K562 (cell line): ENCODE results near the gene PTHLH. TPM values are rescaled to one million over a fixed set of nuclear protein-coding genes. Genes with fewer than 3 reads are reported as not detected.
A peak's percentile ranks its signal among the peaks of the same experiment; 100 is the strongest.

Experiments used
- ATAC-seq: fragments of 200-7000 bp; cut with Tn5 transposase; 3 replicates; pipeline ENCODE4 v1.9.1; 2020; ENCODE audit warnings: moderate library complexity
- BruUV-seq: library from RNA; stranded (reverse); fragments of 400-500 nt; replicated peaks from 2 replicates; lab custom pipeline; 2021; lab: Mats Ljungman, UMichigan
- CTCF ChIA-PET: fragments of 300-600 bp; formaldehyde crosslinking; extraction: SDS; loops from one replicate; lab custom pipeline; 2021; ENCODE audit warnings: low intra/inter-chr PET ratio; lab: Yijun Ruan, JAX
- POLR2A ChIA-PET: fragments of 300-600, 350-650 bp; sonication (Branson Sonifier 250); formaldehyde crosslinking; extraction: SDS; loops from one replicate; lab custom pipeline; 2021; ENCODE audit warnings: antibody characterized with exemption, inconsistent platforms; lab: Yijun Ruan, JAX
- DNase-seq, 4 experiments: peaks; one replicate each; pipeline versions ENCODE4 v3.0.0 to v3.0.0-alpha.2; 2011 to 2018; ENCODE audit warnings: low spot score in 3 of 4, mixed read lengths in 3 of 4; ENCODE audit errors: extremely low read depth in 1 of 4
- FAIRE-seq: peaks from 2 replicates; lab custom pipeline; 2011; peaks lifted over from hg19 to GRCh38; lab: Jason Lieb, UNC
- H2AFZ ChIP-seq: 2 replicates; pipeline ENCODE4 v1.6.0; 2011; ENCODE audit warnings: low read depth, low read length, control low read depth, inconsistent platforms
- H3K27ac ChIP-seq: fragments of 200-600 bp; 3 replicates; pipeline ENCODE4 v1.8.0; 2011; ENCODE audit warnings: low read depth, mild to moderate bottlenecking, control low read depth, inconsistent platforms, low read length, moderate library complexity, mixed read lengths; ENCODE audit errors: extremely low read depth
- H3K27me3 ChIP-seq, 2 experiments: fragments of 300-600 bp in 1 of 2; 2 replicates in 1 of 2; 3 replicates in 1 of 2; pipeline versions ENCODE4 v1.6.0 to v1.8.0; 2011; ENCODE audit warnings: inconsistent platforms in 2 of 2, low read length in 2 of 2, mild to moderate bottlenecking in 1 of 2, mixed read lengths in 1 of 2, moderate library complexity in 1 of 2; ENCODE audit not compliant: control insufficient read depth in 2 of 2, insufficient read depth in 2 of 2
- H3K36me3 ChIP-seq: fragments of 300-600 bp; 3 replicates; pipeline ENCODE4 v1.8.0; 2011; ENCODE audit warnings: mild to moderate bottlenecking, low read length, inconsistent platforms; ENCODE audit not compliant: control insufficient read depth, insufficient read depth
- H3K4me1 ChIP-seq, 2 experiments: fragments of 200-600 bp in 1 of 2; replicated peaks in 1 of 2; 2 replicates in 1 of 2; 3 replicates in 1 of 2; pipeline versions ENCODE4 v1.5.1 to v1.8.0; 2011; ENCODE audit warnings: inconsistent platforms in 2 of 2, low read length in 2 of 2, mild to moderate bottlenecking in 1 of 2, mixed read lengths in 1 of 2, moderate library complexity in 1 of 2; ENCODE audit not compliant: control insufficient read depth in 2 of 2, insufficient read depth in 2 of 2
- H3K4me2 ChIP-seq: 2 replicates; pipeline ENCODE4 v1.6.1; 2011; ENCODE audit warnings: low read length, control low read depth, inconsistent platforms, mixed read lengths; ENCODE audit not compliant: insufficient read depth
- H3K4me3 ChIP-seq: fragments of 200-600 bp; sonication (generic), shearing (Covaris generic); 2 replicates; pipeline ENCODE4 v1.5.1; 2016; ENCODE audit warnings: control low read depth, inconsistent platforms
- H3K79me2 ChIP-seq: fragments of 200-600 bp; 3 replicates; pipeline ENCODE4 v1.8.0; 2011; ENCODE audit warnings: low read length, inconsistent platforms; ENCODE audit not compliant: control insufficient read depth, insufficient read depth
- H3K9ac ChIP-seq, 2 experiments: 2 replicates each; pipeline versions ENCODE4 v1.6.0 to v1.6.1; 2011; ENCODE audit warnings: low read depth in 2 of 2, low read length in 2 of 2, control low read depth in 1 of 2, inconsistent platforms in 1 of 2, mild to moderate bottlenecking in 1 of 2, mixed read lengths in 1 of 2; ENCODE audit not compliant: insufficient read depth in 1 of 2
- H3K9me1 ChIP-seq: one replicate; pipeline ENCODE4 v1.6.0; 2011; ENCODE audit warnings: inconsistent platforms, mild to moderate bottlenecking, low read length, moderate library complexity; ENCODE audit not compliant: control insufficient read depth, insufficient read depth
- H3K9me3 ChIP-seq: replicated peaks from 2 replicates; pipeline ENCODE4 v1.5.1; 2011; ENCODE audit warnings: low read depth, low read length, inconsistent platforms; ENCODE audit not compliant: control insufficient read depth, insufficient read depth
- H4K20me1 ChIP-seq: replicated peaks from 2 replicates; pipeline ENCODE4 v1.6.1; 2011; ENCODE audit warnings: low read length, inconsistent platforms, mixed read lengths; ENCODE audit not compliant: control insufficient read depth, insufficient read depth
- EP400 ChIP-seq: fragments of 450-650 bp; IDR thresholded peaks from 2 replicates; pipeline ENCODE4 v1.6.1; 2017; ENCODE audit warnings: antibody characterized with exemption, mild to moderate bottlenecking, moderate library complexity
- FOSL1 ChIP-seq: fragments of 200-800 bp; sonication (Bioruptor generic); conservative IDR thresholded peaks from 2 replicates; pipeline ENCODE4 v1.6.1; 2016; ENCODE audit warnings: missing genetic modification characterization, missing compliant biosample characterization
- GTF2E2 ChIP-seq: fragments of 200-800 bp; sonication (Bioruptor generic); IDR thresholded peaks from 2 replicates; pipeline ENCODE4 v1.6.1; 2016; ENCODE audit warnings: missing genetic modification characterization, missing compliant biosample characterization
- MEIS2 ChIP-seq: fragments of 450-650 bp; IDR thresholded peaks from 2 replicates; pipeline ENCODE4 v1.6.1; 2014; ENCODE audit warnings: mild to moderate bottlenecking; ENCODE audit not compliant: partially characterized antibody
- MYNN ChIP-seq, 2 experiments: sonication (generic); formaldehyde crosslinking in 1 of 2; IDR thresholded peaks; 2 replicates each; pipeline versions ENCODE4 v1.5.0 to v1.6.1; 2016 to 2020; ENCODE audit warnings: antibody characterized with exemption in 1 of 2, missing genetic modification reagents in 1 of 2
- PHF20 ChIP-seq: fragments of 450-650 bp; IDR thresholded peaks from 2 replicates; pipeline ENCODE4 v1.6.1; 2018; ENCODE audit not compliant: partially characterized antibody
- SRF ChIP-seq, 2 experiments: fragments of 250-450, 450-650 bp in 1 of 2; sonication (Bioruptor Pico) in 1 of 2; sonication (generic) in 1 of 2; formaldehyde crosslinking; IDR thresholded peaks; 2 replicates each; pipeline versions ENCODE4 v1.5.0 to v1.5.1; 2020 to 2022; ENCODE audit warnings: mild to moderate bottlenecking in 1 of 2, missing genetic modification reagents in 1 of 2
- WGBS: fragments of 100-300 bp; shearing (Covaris generic); methylation state at CpG from one replicate; pipeline ENCODE4 v1.1.6; 2016; ENCODE audit warnings: low coverage, mixed read lengths; ENCODE audit not compliant: insufficient coverage; ENCODE audit errors: missing lambda C conversion rate; 5-methylcytosine and 5-hydroxymethylcytosine counted together
- in situ Hi-C: fragments of 300-500 bp; cut with MboI; formaldehyde crosslinking; loops from 4 replicates; pipeline ENCODE4 v1.15.0; 2018; ENCODE audit warnings: inconsistent platforms, mixed read lengths
- intact Hi-C: fragments of 100-400 bp; cut with micrococcal nuclease; formaldehyde crosslinking; loops from 2 replicates; pipeline ENCODE4 v1.14.2; 2022
- polyA plus RNA-seq, 8 experiments: library from polyadenylated mRNA; depleted of rRNA in 4 of 8; stranded (reverse) in 5 of 8; unstranded in 3 of 8; fragments of >200 nt; fragmentation: Nextera tagmentation in 2 of 8; fragmentation: Illumina TruSeq in 1 of 8; extraction: Ambion mirVana in 2 of 8; extraction: Trizol in 1 of 8; gene quantifications; 2 replicates each; pipeline versions ENCODE4 v1.2.1 to v1.2.3, GENCODE V29; 2011 to 2014; ENCODE audit warnings: inconsistent platforms in 1 of 8, missing spikeins in 1 of 8
- total RNA-seq, 7 experiments: library from RNA; depleted of rRNA in 6 of 7; stranded (reverse); fragments of >200 nt in 6 of 7; fragmentation: Illumina TruSeq in 2 of 7; extraction: Trizol in 2 of 7; gene quantifications; 2 replicates each; pipeline versions ENCODE4 v1.2.1 to v1.2.3, GENCODE V29; 2011 to 2021; ENCODE audit warnings: low replicate concordance in 1 of 7
- TF ChIP-seq, protein P1 (sequence below): fragments of 450-650 bp; IDR thresholded peaks from 2 replicates; pipeline ENCODE4 v1.6.1; 2016; ENCODE audit warnings: antibody characterized with exemption

Gene PTHLH
- total and polyA plus RNA-seq, 9 of the 15 experiments (the other 6 are each of a cell fraction or from before 2014, with no cell fraction given), result 0.14 to 2.5 (median 0.74) TPM

GRCh38 chr12:27922531-27923139 is 49.9 kb downstream of the PTHLH start:
- Histone ChIP-seq H3K27ac (no peak overlapping the region), H3K27me3 (0 out of 5 replicates have a peak, but pooled peaks cover 0 to 6% of the 10 kb centered on the region in 2 experiments), H3K9me3 (no peaks in the 10 kb centered on the region), H3K4me1 (no peaks in the 10 kb centered on the region), H4K20me1 (no peaks in the 10 kb centered on the region), H3K36me3 (no peaks in the 10 kb centered on the region), H2AFZ (no peak overlapping the region), H3K4me3 (no peak overlapping the region), H3K9me1 (no peaks in the 10 kb centered on the region), H3K9ac (no peak overlapping the region), H3K4me2 (no peak overlapping the region), H3K79me2 (no peaks in the 10 kb centered on the region)
- ATAC-seq (no peak), FAIRE-seq (no peak), DNase-seq (no peak)
- TF ChIP-seq, protein P1, sequence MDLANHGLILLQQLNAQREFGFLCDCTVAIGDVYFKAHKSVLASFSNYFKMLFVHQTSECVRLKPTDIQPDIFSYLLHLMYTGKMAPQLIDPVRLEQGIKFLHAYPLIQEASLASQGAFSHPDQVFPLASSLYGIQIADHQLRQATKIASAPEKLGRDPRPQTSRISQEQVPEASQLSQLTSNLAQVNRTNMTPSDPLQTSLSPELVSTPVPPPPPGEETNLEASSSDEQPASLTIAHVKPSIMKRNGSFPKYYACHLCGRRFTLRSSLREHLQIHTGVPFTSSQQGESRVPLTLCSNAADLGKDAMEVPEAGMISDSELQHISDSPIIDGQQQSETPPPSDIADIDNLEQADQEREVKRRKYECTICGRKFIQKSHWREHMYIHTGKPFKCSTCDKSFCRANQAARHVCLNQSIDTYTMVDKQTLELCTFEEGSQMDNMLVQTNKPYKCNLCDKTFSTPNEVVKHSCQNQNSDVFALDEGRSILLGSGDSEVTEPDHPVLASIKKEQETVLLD, result no peak
- peak; percentile 83 for TF ChIP-seq FOSL1
- TF ChIP-seq EP400, result no peak
- no peak for TF ChIP-seq MYNN (IDR thresholded peaks at IDR 0.05)
- no peak for TF ChIP-seq MYNN (CRISPR knock-in tag; IDR thresholded peaks at IDR 0.05)
- no peak for TF ChIP-seq PHF20
- TF ChIP-seq SRF (CRISPR knock-in tag; IDR thresholded peaks at IDR 0.05), result no peak
- TF ChIP-seq GTF2E2 (tag), result no peak
- TF ChIP-seq MEIS2, result no peak
- 11% methylated on average over 1 of the region's 1 CpG for WGBS
- in situ Hi-C loops (no loop called here), intact Hi-C loops (no loop called here)
- ChIA-PET POLR2A (interaction anchor here (0.6 to 1.4 kb wide), 2 partner anchors 15 to 1512 kb away, joined by 3 read pairs; no protein-coding TSS in a partner anchor), CTCF (no interaction called here)
- no TSS peak for BruUV-seq
